HepG2 (cell line): Measurements from ENCODE around the gene F12. TPM values are rescaled to one million over a fixed set of nuclear protein-coding genes. Genes with fewer than 3 reads are reported as not detected.
A peak's percentile ranks its signal among the peaks of the same experiment; 100 is the strongest.

Experiments used
- CCAR2 ChIP-seq: fragments of 200-400 bp; formaldehyde crosslinking; optimal IDR thresholded peaks from 2 replicates; pipeline ENCODE3; 2018; ENCODE audit warnings: low read depth, mild to moderate bottlenecking, low read length, moderate library complexity
- KDM2A ChIP-seq: sonication (generic); formaldehyde crosslinking; IDR thresholded peaks from 2 replicates; pipeline ENCODE4 v1.4.0; 2020; ENCODE audit warnings: low read depth, missing genetic modification reagents, borderline replicate concordance
- MED8 ChIP-seq: sonication (generic); formaldehyde crosslinking; IDR thresholded peaks from 2 replicates; pipeline ENCODE4 v1.8.1; 2023; ENCODE audit warnings: mild to moderate bottlenecking, missing genetic modification reagents; ENCODE audit not compliant: insufficient replicate concordance
- NFIC ChIP-seq: IDR thresholded peaks from 2 replicates; pipeline ENCODE4 v1.6.1; 2012; ENCODE audit warnings: mild to moderate bottlenecking, low read length, inconsistent platforms
- NONO ChIP-seq, 2 experiments: fragments of 450-650 bp in 1 of 2; sonication (generic) in 1 of 2; formaldehyde crosslinking in 1 of 2; IDR thresholded peaks in 1 of 2; conservative IDR thresholded peaks in 1 of 2; 2 replicates each; pipeline versions ENCODE4 v1.6.1 to v1.8.0; 2017 to 2022; ENCODE audit warnings: mild to moderate bottlenecking in 1 of 2, missing genetic modification reagents in 1 of 2, moderate library complexity in 1 of 2
- RBFOX2 ChIP-seq: fragments of 200-400 bp; formaldehyde crosslinking; IDR thresholded peaks from 2 replicates; pipeline ENCODE4 v1.6.1; 2017; ENCODE audit warnings: low read depth, mild to moderate bottlenecking, low read length
- ZNF460 ChIP-seq: sonication (generic); formaldehyde crosslinking; IDR thresholded peaks from 2 replicates; pipeline ENCODE4 v1.5.1; 2020; ENCODE audit warnings: missing genetic modification reagents, mild to moderate bottlenecking, borderline replicate concordance
- polyA plus RNA-seq, 8 experiments: library from polyadenylated mRNA; depleted of rRNA in 3 of 8; stranded (reverse) in 7 of 8; unstranded in 1 of 8; fragments of >200 nt; fragmentation: Illumina TruSeq in 4 of 8; extraction: Trizol in 4 of 8; gene quantifications; 2 replicates each; pipeline versions ENCODE4 v1.2.1 to v1.2.3, GENCODE V29; 2011 to 2016; ENCODE audit warnings: low read depth in 4 of 8, missing spikeins in 1 of 8, mixed read lengths in 1 of 8; ENCODE audit not compliant: insufficient read depth in 1 of 8
- total RNA-seq, 5 experiments: library from RNA; depleted of rRNA; stranded (reverse); fragments of >200 nt; fragmentation: Illumina TruSeq; extraction: Trizol; gene quantifications; 2 replicates each; pipeline ENCODE4 v1.2.3, GENCODE V29; 2016; ENCODE audit warnings: low read depth in 1 of 5
- TF ChIP-seq, protein P1 (sequence below): sonication (generic); formaldehyde crosslinking; IDR thresholded peaks from 2 replicates; pipeline ENCODE4 v1.5.0; 2020; ENCODE audit warnings: missing genetic modification reagents
- TF ChIP-seq, protein P2 (sequence below): sonication (generic); formaldehyde crosslinking; IDR thresholded peaks from 2 replicates; pipeline ENCODE4 v1.4.0; 2020; ENCODE audit warnings: missing genetic modification reagents
- TF ChIP-seq, protein P3 (sequence below): sonication (generic); formaldehyde crosslinking; IDR thresholded peaks from 2 replicates; pipeline ENCODE4 v1.4.0; 2020; ENCODE audit warnings: missing genetic modification reagents
- TF ChIP-seq, protein P4 (sequence below): sonication (generic); formaldehyde crosslinking; IDR thresholded peaks from 2 replicates; pipeline ENCODE4 v1.4.0; 2020; ENCODE audit warnings: missing genetic modification reagents
- TF ChIP-seq, protein P5 (sequence below): sonication (generic); formaldehyde crosslinking; IDR thresholded peaks from 2 replicates; pipeline ENCODE4 v1.8.0; 2022; ENCODE audit warnings: mild to moderate bottlenecking, missing genetic modification reagents; ENCODE audit not compliant: insufficient replicate concordance

F12 gene
- total and polyA plus RNA-seq, 2 of the 13 experiments (the other 11 are each of a cell fraction or from before 2014, with no cell fraction given), result 2.5 to 3.0 TPM

DNA sequence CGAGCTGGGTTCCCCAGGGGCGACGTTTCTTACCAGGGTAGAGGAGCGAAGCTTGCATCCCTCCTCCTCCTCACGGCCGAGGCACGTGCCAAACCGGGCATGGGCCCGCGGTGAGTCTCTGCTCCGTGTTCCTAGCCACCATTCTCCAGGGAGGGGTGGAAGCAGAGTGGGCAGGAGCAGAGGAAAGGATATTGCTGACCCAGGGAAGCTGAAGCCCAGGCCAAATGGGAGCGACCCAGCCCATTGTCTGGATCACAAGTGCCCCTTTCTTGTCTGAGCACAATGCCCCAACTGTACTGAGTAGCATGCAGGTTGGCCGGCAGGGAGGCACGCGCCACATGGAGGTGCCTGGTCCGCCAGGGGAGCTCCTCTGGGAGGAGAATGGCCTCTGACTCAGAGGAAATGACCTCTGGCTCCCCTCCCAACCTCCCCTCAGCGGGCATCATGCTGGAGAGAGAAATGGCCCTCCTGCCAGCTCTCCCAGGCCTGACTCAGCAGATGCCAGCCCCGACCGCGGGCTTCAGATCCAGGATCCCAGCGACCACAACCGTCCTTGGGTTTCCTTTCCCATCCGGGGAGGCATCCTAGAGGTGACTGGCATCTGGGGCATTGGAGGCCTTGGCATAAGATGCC, 38.4 kb upstream of the F12 start (continued):
- TF ChIP-seq MED8 (CRISPR knock-in tag), result peak; percentile 62
- TF ChIP-seq ZNF460 (CRISPR knock-in tag), result no peak
- TF ChIP-seq KDM2A (CRISPR knock-in tag), result peak; percentile 85
- TF ChIP-seq, protein P1, sequence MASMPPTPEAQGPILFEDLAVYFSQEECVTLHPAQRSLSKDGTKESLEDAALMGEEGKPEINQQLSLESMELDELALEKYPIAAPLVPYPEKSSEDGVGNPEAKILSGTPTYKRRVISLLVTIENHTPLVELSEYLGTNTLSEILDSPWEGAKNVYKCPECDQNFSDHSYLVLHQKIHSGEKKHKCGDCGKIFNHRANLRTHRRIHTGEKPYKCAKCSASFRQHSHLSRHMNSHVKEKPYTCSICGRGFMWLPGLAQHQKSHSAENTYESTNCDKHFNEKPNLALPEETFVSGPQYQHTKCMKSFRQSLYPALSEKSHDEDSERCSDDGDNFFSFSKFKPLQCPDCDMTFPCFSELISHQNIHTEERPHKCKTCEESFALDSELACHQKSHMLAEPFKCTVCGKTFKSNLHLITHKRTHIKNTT (CRISPR knock-in tag), result no peak
- TF ChIP-seq, protein P2, sequence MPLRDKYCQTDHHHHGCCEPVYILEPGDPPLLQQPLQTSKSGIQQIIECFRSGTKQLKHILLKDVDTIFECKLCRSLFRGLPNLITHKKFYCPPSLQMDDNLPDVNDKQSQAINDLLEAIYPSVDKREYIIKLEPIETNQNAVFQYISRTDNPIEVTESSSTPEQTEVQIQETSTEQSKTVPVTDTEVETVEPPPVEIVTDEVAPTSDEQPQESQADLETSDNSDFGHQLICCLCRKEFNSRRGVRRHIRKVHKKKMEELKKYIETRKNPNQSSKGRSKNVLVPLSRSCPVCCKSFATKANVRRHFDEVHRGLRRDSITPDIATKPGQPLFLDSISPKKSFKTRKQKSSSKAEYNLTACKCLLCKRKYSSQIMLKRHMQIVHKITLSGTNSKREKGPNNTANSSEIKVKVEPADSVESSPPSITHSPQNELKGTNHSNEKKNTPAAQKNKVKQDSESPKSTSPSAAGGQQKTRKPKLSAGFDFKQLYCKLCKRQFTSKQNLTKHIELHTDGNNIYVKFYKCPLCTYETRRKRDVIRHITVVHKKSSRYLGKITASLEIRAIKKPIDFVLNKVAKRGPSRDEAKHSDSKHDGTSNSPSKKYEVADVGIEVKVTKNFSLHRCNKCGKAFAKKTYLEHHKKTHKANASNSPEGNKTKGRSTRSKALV (CRISPR knock-in tag), result no peak
- TF ChIP-seq, protein P3, sequence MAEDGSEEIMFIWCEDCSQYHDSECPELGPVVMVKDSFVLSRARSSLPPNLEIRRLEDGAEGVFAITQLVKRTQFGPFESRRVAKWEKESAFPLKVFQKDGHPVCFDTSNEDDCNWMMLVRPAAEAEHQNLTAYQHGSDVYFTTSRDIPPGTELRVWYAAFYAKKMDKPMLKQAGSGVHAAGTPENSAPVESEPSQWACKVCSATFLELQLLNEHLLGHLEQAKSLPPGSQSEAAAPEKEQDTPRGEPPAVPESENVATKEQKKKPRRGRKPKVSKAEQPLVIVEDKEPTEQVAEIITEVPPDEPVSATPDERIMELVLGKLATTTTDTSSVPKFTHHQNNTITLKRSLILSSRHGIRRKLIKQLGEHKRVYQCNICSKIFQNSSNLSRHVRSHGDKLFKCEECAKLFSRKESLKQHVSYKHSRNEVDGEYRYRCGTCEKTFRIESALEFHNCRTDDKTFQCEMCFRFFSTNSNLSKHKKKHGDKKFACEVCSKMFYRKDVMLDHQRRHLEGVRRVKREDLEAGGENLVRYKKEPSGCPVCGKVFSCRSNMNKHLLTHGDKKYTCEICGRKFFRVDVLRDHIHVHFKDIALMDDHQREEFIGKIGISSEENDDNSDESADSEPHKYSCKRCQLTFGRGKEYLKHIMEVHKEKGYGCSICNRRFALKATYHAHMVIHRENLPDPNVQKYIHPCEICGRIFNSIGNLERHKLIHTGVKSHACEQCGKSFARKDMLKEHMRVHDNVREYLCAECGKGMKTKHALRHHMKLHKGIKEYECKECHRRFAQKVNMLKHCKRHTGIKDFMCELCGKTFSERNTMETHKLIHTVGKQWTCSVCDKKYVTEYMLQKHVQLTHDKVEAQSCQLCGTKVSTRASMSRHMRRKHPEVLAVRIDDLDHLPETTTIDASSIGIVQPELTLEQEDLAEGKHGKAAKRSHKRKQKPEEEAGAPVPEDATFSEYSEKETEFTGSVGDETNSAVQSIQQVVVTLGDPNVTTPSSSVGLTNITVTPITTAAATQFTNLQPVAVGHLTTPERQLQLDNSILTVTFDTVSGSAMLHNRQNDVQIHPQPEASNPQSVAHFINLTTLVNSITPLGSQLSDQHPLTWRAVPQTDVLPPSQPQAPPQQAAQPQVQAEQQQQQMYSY (CRISPR knock-in tag), result no peak
- TF ChIP-seq CCAR2, result no peak
- TF ChIP-seq, protein P4, sequence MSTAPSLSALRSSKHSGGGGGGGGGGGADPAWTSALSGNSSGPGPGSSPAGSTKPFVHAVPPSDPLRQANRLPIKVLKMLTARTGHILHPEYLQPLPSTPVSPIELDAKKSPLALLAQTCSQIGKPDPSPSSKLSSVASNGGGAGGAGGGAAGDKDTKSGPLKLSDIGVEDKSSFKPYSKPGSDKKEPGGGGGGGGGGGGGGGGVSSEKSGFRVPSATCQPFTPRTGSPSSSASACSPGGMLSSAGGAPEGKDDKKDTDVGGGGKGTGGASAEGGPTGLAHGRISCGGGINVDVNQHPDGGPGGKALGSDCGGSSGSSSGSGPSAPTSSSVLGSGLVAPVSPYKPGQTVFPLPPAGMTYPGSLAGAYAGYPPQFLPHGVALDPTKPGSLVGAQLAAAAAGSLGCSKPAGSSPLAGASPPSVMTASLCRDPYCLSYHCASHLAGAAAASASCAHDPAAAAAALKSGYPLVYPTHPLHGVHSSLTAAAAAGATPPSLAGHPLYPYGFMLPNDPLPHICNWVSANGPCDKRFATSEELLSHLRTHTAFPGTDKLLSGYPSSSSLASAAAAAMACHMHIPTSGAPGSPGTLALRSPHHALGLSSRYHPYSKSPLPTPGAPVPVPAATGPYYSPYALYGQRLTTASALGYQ (CRISPR knock-in tag), result no peak
- no peak; the same call in 1 of the 2 replicates for TF ChIP-seq RBFOX2
- no peak for TF ChIP-seq NONO (IDR thresholded peaks at IDR 0.05)
- peak; percentile 70 for TF ChIP-seq NONO (CRISPR knock-in tag; conservative IDR thresholded peaks at IDR 0.05)
- no peak for TF ChIP-seq NFIC
- TF ChIP-seq, protein P5, sequence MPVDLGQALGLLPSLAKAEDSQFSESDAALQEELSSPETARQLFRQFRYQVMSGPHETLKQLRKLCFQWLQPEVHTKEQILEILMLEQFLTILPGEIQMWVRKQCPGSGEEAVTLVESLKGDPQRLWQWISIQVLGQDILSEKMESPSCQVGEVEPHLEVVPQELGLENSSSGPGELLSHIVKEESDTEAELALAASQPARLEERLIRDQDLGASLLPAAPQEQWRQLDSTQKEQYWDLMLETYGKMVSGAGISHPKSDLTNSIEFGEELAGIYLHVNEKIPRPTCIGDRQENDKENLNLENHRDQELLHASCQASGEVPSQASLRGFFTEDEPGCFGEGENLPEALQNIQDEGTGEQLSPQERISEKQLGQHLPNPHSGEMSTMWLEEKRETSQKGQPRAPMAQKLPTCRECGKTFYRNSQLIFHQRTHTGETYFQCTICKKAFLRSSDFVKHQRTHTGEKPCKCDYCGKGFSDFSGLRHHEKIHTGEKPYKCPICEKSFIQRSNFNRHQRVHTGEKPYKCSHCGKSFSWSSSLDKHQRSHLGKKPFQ, result no peak
